HepG2 (cell line): ENCODE results near the gene WNK2.

Experiments used
- ARNT2 ChIP-seq: sonication (generic); formaldehyde crosslinking; IDR thresholded peaks from 2 replicates; pipeline ENCODE4 v1.8.0; 2022; ENCODE audit warnings: mild to moderate bottlenecking, low read depth, missing genetic modification reagents, moderate library complexity
- BRCA1 ChIP-seq: sonication (generic); formaldehyde crosslinking; IDR thresholded peaks from 2 replicates; pipeline ENCODE4 v1.4.0; 2020; ENCODE audit warnings: missing genetic modification reagents
- E2F2 ChIP-seq: sonication (generic); formaldehyde crosslinking; IDR thresholded peaks from 2 replicates; pipeline ENCODE4 v1.4.0; 2020; ENCODE audit warnings: missing genetic modification reagents, borderline replicate concordance
- EHMT2 ChIP-seq: fragments of 200-600 bp; sonication (generic); IDR thresholded peaks from 2 replicates; pipeline ENCODE4 v1.7.0; 2017; ENCODE audit warnings: antibody characterized with exemption, low read depth, low read length, borderline replicate concordance
- FOXA1 ChIP-seq, 2 experiments: fragments of 450-650 bp in 1 of 2; sonication (generic) in 1 of 2; formaldehyde crosslinking in 1 of 2; IDR thresholded peaks; 2 replicates each; pipeline versions ENCODE4 v1.4.0 to v1.6.1; 2016 to 2020; ENCODE audit warnings: missing genetic modification reagents in 1 of 2
- NFKBIZ ChIP-seq: IDR thresholded peaks from 2 replicates; pipeline ENCODE4 v1.6.1; 2018; ENCODE audit warnings: missing genetic modification reagents, missing compliant biosample characterization
- NR2C2 ChIP-seq: sonication (generic); formaldehyde crosslinking; IDR thresholded peaks from 2 replicates; pipeline ENCODE4 v1.4.0; 2020; ENCODE audit warnings: missing genetic modification reagents, mild to moderate bottlenecking, moderate library complexity, borderline replicate concordance
- PLRG1 ChIP-seq: fragments of 450-650 bp; conservative IDR thresholded peaks from 2 replicates; pipeline ENCODE4 v1.6.1; 2016
- ZBTB26 ChIP-seq: IDR thresholded peaks from 2 replicates; pipeline ENCODE4 v1.6.1; 2016; ENCODE audit warnings: missing compliant biosample characterization, missing genetic modification reagents, borderline replicate concordance
- ZFP1 ChIP-seq: IDR thresholded peaks from 2 replicates; pipeline ENCODE4 v1.6.1; 2016
- ZFP36 ChIP-seq: fragments of 150-350 bp; IDR thresholded peaks from 2 replicates; pipeline ENCODE4 v1.6.1; 2018; ENCODE audit warnings: borderline replicate concordance, low read length, low read depth; ENCODE audit not compliant: partially characterized antibody
- ZNF782 ChIP-seq: sonication (generic); formaldehyde crosslinking; IDR thresholded peaks from 2 replicates; pipeline ENCODE4 v1.4.0; 2020; ENCODE audit warnings: missing genetic modification reagents, mild to moderate bottlenecking, borderline replicate concordance
- ZZZ3 ChIP-seq: sonication (generic); formaldehyde crosslinking; IDR thresholded peaks from 2 replicates; pipeline ENCODE4 v1.4.0; 2020; ENCODE audit warnings: missing genetic modification reagents, mild to moderate bottlenecking, borderline replicate concordance

GRCh38 chr9:93207860-93208734 lies 24.2 kb downstream of the WNK2 start:
- no peak for TF ChIP-seq ZNF782 (CRISPR knock-in tag)
- TF ChIP-seq BRCA1 (CRISPR knock-in tag) = no peak
- TF ChIP-seq FOXA1 (IDR thresholded peaks at IDR 0.05) = no peak
- TF ChIP-seq FOXA1 (CRISPR knock-in tag; IDR thresholded peaks at IDR 0.05) = no peak
- TF ChIP-seq NFKBIZ (CRISPR knock-in tag) = no peak
- TF ChIP-seq E2F2 (CRISPR knock-in tag) = no peak
- TF ChIP-seq NR2C2 (CRISPR knock-in tag) = no peak
- no peak for TF ChIP-seq PLRG1
- TF ChIP-seq ZBTB26 (CRISPR knock-in tag) = no peak
- TF ChIP-seq EHMT2 = no peak
- no peak for TF ChIP-seq ARNT2 (CRISPR knock-in tag)
- no peak for TF ChIP-seq ZFP1
- TF ChIP-seq ZZZ3 = no peak
- TF ChIP-seq ZFP36 = no peak
